ENCODE results near the gene TFR2.

The TFR2 gene

DNA sequence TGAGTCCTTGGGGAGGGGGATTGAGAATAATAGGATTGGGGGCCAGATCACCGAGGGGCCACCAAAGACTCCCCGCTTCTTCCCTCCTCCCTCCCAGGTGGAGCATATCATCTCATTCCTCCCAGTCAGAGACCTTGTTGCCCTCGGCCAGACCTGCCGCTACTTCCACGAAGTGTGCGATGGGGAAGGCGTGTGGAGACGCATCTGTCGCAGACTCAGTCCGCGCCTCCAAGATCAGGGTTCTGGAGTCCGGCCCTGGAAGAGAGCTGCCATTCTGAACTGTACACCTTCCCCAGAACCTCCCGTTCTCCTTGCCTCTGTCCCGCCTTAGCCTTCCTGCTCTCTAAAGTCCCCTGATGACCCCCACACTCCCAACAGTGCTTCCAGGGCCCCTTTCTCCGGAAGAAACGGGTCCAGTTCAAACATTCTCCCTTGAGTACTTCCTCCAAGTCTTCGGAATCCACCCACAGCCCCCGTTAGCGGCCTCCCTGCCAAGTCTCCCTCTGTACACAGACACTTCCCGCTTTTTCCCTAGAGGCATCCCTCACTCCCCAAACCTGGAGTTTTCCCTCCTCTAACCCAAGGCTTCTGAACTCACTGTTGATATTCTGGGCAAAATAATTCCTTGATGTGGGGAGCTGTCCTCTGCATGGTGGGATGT lies 51.1 kb downstream of the TFR2 start:
- no peak for TF ChIP-seq EZH2 (IDR thresholded peaks at IDR 0.05; ENCODE audit: borderline replicate concordance, low read length)
- TF ChIP-seq, protein P1, sequence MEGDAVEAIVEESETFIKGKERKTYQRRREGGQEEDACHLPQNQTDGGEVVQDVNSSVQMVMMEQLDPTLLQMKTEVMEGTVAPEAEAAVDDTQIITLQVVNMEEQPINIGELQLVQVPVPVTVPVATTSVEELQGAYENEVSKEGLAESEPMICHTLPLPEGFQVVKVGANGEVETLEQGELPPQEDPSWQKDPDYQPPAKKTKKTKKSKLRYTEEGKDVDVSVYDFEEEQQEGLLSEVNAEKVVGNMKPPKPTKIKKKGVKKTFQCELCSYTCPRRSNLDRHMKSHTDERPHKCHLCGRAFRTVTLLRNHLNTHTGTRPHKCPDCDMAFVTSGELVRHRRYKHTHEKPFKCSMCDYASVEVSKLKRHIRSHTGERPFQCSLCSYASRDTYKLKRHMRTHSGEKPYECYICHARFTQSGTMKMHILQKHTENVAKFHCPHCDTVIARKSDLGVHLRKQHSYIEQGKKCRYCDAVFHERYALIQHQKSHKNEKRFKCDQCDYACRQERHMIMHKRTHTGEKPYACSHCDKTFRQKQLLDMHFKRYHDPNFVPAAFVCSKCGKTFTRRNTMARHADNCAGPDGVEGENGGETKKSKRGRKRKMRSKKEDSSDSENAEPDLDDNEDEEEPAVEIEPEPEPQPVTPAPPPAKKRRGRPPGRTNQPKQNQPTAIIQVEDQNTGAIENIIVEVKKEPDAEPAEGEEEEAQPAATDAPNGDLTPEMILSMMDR (IDR thresholded peaks at IDR 0.05; ENCODE audit: low read length) = no peak
- H3K9ac ChIP-seq (ENCODE audit: low read length) = no peak overlapping the region
- H3K4me1 ChIP-seq (ENCODE audit: insufficient read depth, low read length, severe bottlenecking) = peaks cover 7% of the 10 kb centered on the region
- H3K4me2 ChIP-seq (ENCODE audit: low read length) = no peak overlapping the region
- no peaks in the 10 kb centered on the region for H3K79me2 ChIP-seq (ENCODE audit: insufficient read depth, low read length)
- no peaks in the 10 kb centered on the region for H3F3A ChIP-seq (ENCODE audit: insufficient read depth, low read length)
- no peaks in the 10 kb centered on the region for H3K9me3 ChIP-seq (ENCODE audit: low read length)
- no peaks in the 10 kb centered on the region for H4K20me1 ChIP-seq (ENCODE audit: insufficient read depth, low read length)
- no peak overlapping the region for H3K27ac ChIP-seq (ENCODE audit: low read depth, low read length, poor library complexity, severe bottlenecking)
- no peaks in the 10 kb centered on the region for H3K9me2 ChIP-seq (ENCODE audit: low read depth, low read length)
- H3K27me3 ChIP-seq (ENCODE audit: insufficient read depth, low read length) = peaks cover 16% of the 10 kb centered on the region
- no peaks in the 10 kb centered on the region; the same call in 1 of the 2 replicates for H3K36me3 ChIP-seq (ENCODE audit: insufficient read depth, low read length)
- H2AFZ ChIP-seq (ENCODE audit: low read length) = no peak overlapping the region
- H3K4me3 ChIP-seq (ENCODE audit: low read depth, low read length, poor library complexity, severe bottlenecking) = no peak overlapping the region

GRCh38 chr7:100589341-100589947 lies 51.9 kb downstream of the TFR2 start:
- peaks cover 11% of the 10 kb centered on the region for H3K27me3 ChIP-seq (ENCODE audit: insufficient read depth, low read length)
- no peaks in the 10 kb centered on the region for H3K9me2 ChIP-seq (ENCODE audit: low read depth, low read length)
- no peaks in the 10 kb centered on the region for H3K9me3 ChIP-seq (ENCODE audit: low read length)
- H3K4me2 ChIP-seq (ENCODE audit: low read length) = no peak overlapping the region
- H3K9ac ChIP-seq (ENCODE audit: low read length) = no peak overlapping the region
- no peaks in the 10 kb centered on the region; the same call in 1 of the 2 replicates for H3K36me3 ChIP-seq (ENCODE audit: insufficient read depth, low read length)
- no peak overlapping the region for H3K4me3 ChIP-seq (ENCODE audit: low read depth, low read length, poor library complexity, severe bottlenecking)
- H3F3A ChIP-seq (ENCODE audit: insufficient read depth, low read length) = no peaks in the 10 kb centered on the region
- no peak overlapping the region for H3K27ac ChIP-seq (ENCODE audit: low read depth, low read length, poor library complexity, severe bottlenecking)
- TF ChIP-seq EZH2 (IDR thresholded peaks at IDR 0.05; ENCODE audit: borderline replicate concordance, low read length) = no peak
- TF ChIP-seq, protein P1 (IDR thresholded peaks at IDR 0.05; ENCODE audit: low read length) = no peak
- H2AFZ ChIP-seq (ENCODE audit: low read length) = no peak overlapping the region
- no peaks in the 10 kb centered on the region for H4K20me1 ChIP-seq (ENCODE audit: insufficient read depth, low read length)
- H3K79me2 ChIP-seq (ENCODE audit: insufficient read depth, low read length) = no peaks in the 10 kb centered on the region
- peaks cover 15% of the 10 kb centered on the region for H3K4me1 ChIP-seq (ENCODE audit: insufficient read depth, low read length, severe bottlenecking)

- Histone ChIP-seq H3K4me1 (ENCODE audit: insufficient read depth, low read length, severe bottlenecking) (peaks cover 25% of the 10 kb centered on the region), H3K27me3 (ENCODE audit: insufficient read depth, low read length) (peaks cover 4% of the 10 kb centered on the region; the same call in 1 of the 2 replicates)
These were observed 52.9 kb downstream of the TFR2 start for GRCh38 chr7:100588438-100588837.

More at GRCh38 chr7:100588438-100588837, 52.9 kb downstream of the TFR2 start:
- Histone ChIP-seq H3K9me2 (ENCODE audit: low read depth, low read length) (no peaks in the 10 kb centered on the region), H4K20me1 (ENCODE audit: insufficient read depth, low read length) (no peaks in the 10 kb centered on the region), H3K4me2 (ENCODE audit: low read length) (no peak overlapping the region), H3K79me2 (ENCODE audit: insufficient read depth, low read length) (no peaks in the 10 kb centered on the region), H3K36me3 (ENCODE audit: insufficient read depth, low read length) (no peaks in the 10 kb centered on the region; the same call in 1 of the 2 replicates), H3F3A (ENCODE audit: insufficient read depth, low read length) (no peaks in the 10 kb centered on the region), H3K27ac (ENCODE audit: low read depth, low read length, poor library complexity, severe bottlenecking) (no peak overlapping the region), H2AFZ (ENCODE audit: low read length) (no peak overlapping the region), H3K9ac (ENCODE audit: low read length) (no peak overlapping the region), H3K4me3 (ENCODE audit: low read depth, low read length, poor library complexity, severe bottlenecking) (no peak overlapping the region), H3K9me3 (ENCODE audit: low read length) (no peaks in the 10 kb centered on the region)
- TF ChIP-seq EZH2 (IDR thresholded peaks at IDR 0.05; ENCODE audit: borderline replicate concordance, low read length) = no peak
- TF ChIP-seq, protein P1 (IDR thresholded peaks at IDR 0.05; ENCODE audit: low read length) = peak; percentile 67

All from OCI-LY1 (cell line).